GM23338 (cell line): ENCODE measurements around the gene PHGDH. TPM values are rescaled to one million over a fixed set of nuclear protein-coding genes. Genes with fewer than 3 reads are reported as not detected.

ENCODE experiments used
- ATAC-seq: fragments of 200-7000 bp; cut with Tn5 transposase; 3 replicates; pipeline ENCODE4 v1.9.1; 2020
- DNase-seq: peaks from one replicate; pipeline ENCODE4 v3.0.0-alpha.2; 2015; ENCODE audit warnings: low spot score
- H2AFZ ChIP-seq: fragments of 200-600 bp; sonication (generic); 2 replicates; pipeline ENCODE4 v1.8.0; 2016; ENCODE audit warnings: antibody characterized with exemption, mild to moderate bottlenecking, moderate library complexity
- H3F3A ChIP-seq: fragments of 200-600 bp; sonication (generic); replicated peaks from 2 replicates; pipeline ENCODE4 v1.8.0; 2017; ENCODE audit warnings: antibody characterized with exemption, mixed run types, low read depth
- H3K27ac ChIP-seq: fragments of 200-600 bp; sonication (generic); 2 replicates; pipeline ENCODE4 v1.6.1; 2016; ENCODE audit warnings: low read depth
- H3K27me3 ChIP-seq: fragments of 200-600 bp; sonication (generic); 2 replicates; pipeline ENCODE4 v1.8.0; 2016; ENCODE audit warnings: mild to moderate bottlenecking, mixed run types, moderate library complexity; ENCODE audit not compliant: insufficient read depth
- H3K36me3 ChIP-seq: fragments of 200-600 bp; sonication (generic); 2 replicates; pipeline ENCODE4 v1.8.0; 2016; ENCODE audit warnings: mild to moderate bottlenecking; ENCODE audit not compliant: insufficient read depth
- H3K4me1 ChIP-seq: fragments of 200-600 bp; sonication (generic); 2 replicates; pipeline ENCODE4 v1.8.0; 2016; ENCODE audit warnings: mild to moderate bottlenecking, moderate library complexity; ENCODE audit not compliant: insufficient read depth
- H3K4me2 ChIP-seq: fragments of 200-600 bp; sonication (generic); 2 replicates; pipeline ENCODE4 v1.7.1; 2017; ENCODE audit warnings: mixed run types
- H3K4me3 ChIP-seq: fragments of 200-600 bp; sonication (generic); 2 replicates; pipeline ENCODE4 v1.6.1; 2016; ENCODE audit warnings: mixed run types
- H3K79me2 ChIP-seq: fragments of 200-600 bp; sonication (generic); replicated peaks from 2 replicates; pipeline ENCODE4 v1.8.0; 2017; ENCODE audit warnings: mild to moderate bottlenecking; ENCODE audit not compliant: insufficient read depth
- H3K9me2 ChIP-seq: fragments of 200-600 bp; sonication (generic); 2 replicates; pipeline ENCODE4 v1.8.0; 2017; ENCODE audit not compliant: insufficient read depth
- H4K20me1 ChIP-seq: fragments of 200-600 bp; sonication (generic); replicated peaks from 2 replicates; pipeline ENCODE4 v1.8.0; 2017; ENCODE audit warnings: mild to moderate bottlenecking; ENCODE audit not compliant: insufficient read depth
- H3K27ac Mint-ChIP-seq: 2 replicates; pipeline ENCODE4 v1.8.0; 2020; ENCODE audit warnings: inconsistent platforms, mild to moderate bottlenecking, moderate library complexity, mixed read lengths
- H3K27me3 Mint-ChIP-seq: 3 replicates; pipeline ENCODE4 v1.8.0; 2022; ENCODE audit warnings: low read depth, mild to moderate bottlenecking, moderate library complexity, mixed read lengths, inconsistent platforms; ENCODE audit not compliant: insufficient read depth, poor library complexity
- H3K36me3 Mint-ChIP-seq: 3 replicates; pipeline ENCODE4 v1.8.0; 2021; ENCODE audit warnings: low read depth, mild to moderate bottlenecking, inconsistent platforms, moderate library complexity, mixed read lengths
- H3K4me1 Mint-ChIP-seq: 3 replicates; pipeline ENCODE4 v1.8.0; 2020; ENCODE audit warnings: mild to moderate bottlenecking, inconsistent platforms, mixed read lengths
- H3K4me3 Mint-ChIP-seq: 3 replicates; pipeline ENCODE4 v1.8.0; 2021; ENCODE audit warnings: moderate library complexity, mild to moderate bottlenecking, inconsistent platforms, mixed read lengths
- H3K9me3 Mint-ChIP-seq: 3 replicates; pipeline ENCODE4 v1.8.0; 2020; ENCODE audit warnings: moderate library complexity, mild to moderate bottlenecking, inconsistent platforms, mixed read lengths
- EZH2 ChIP-seq: fragments of 200-600 bp; sonication (generic); IDR thresholded peaks from one replicate; pipeline ENCODE4 v1.8.0; 2017; ENCODE audit warnings: antibody characterized with exemption, mild to moderate bottlenecking, low read depth; ENCODE audit not compliant: unreplicated experiment
- EZH2phosphoT487 ChIP-seq: fragments of 200-600 bp; sonication (generic); IDR thresholded peaks from one replicate; pipeline ENCODE4 v1.8.1; 2018; ENCODE audit warnings: antibody characterized with exemption; ENCODE audit not compliant: unreplicated experiment
- REST ChIP-seq: IDR thresholded peaks from one replicate; pipeline ENCODE4 v1.6.1; 2018; ENCODE audit warnings: antibody characterized with exemption; ENCODE audit not compliant: unreplicated experiment
- STAT1 ChIP-seq: IDR thresholded peaks from one replicate; pipeline ENCODE4 v1.6.1; 2016; ENCODE audit warnings: antibody characterized with exemption; ENCODE audit not compliant: unreplicated experiment
- polyA plus RNA-seq: library from polyadenylated mRNA; unstranded; fragments of >200 nt; fragmentation: Nextera tagmentation; extraction: Ambion mirVana; gene quantifications from 2 replicates; pipeline ENCODE4 v1.2.1, GENCODE V29; 2016
- total RNA-seq: library from RNA; depleted of rRNA; stranded (reverse); fragments of >200 nt; shearing (Covaris generic); gene quantifications from 2 replicates; pipeline ENCODE4 v1.2.3, GENCODE V29; 2014
- TF ChIP-seq, protein P1 (sequence below): fragments of 250-450 bp; sonication (Bioruptor Pico); IDR thresholded peaks from 2 replicates; pipeline ENCODE4 v1.5.0; 2020; ENCODE audit warnings: mild to moderate bottlenecking, moderate library complexity
- TF ChIP-seq, protein P2 (sequence below), 2 experiments: fragments of 200-600 bp in 1 of 2; sonication (generic) in 1 of 2; conservative IDR thresholded peaks; 2 replicates each; pipeline versions ENCODE4 v1.5.1 to v1.6.1; 2016 to 2017; ENCODE audit warnings: antibody characterized with exemption in 2 of 2, low read depth in 2 of 2, mild to moderate bottlenecking in 2 of 2, moderate library complexity in 1 of 2

PHGDH gene
- total and polyA plus RNA-seq, 2 experiments from 2014 or later = 612 to 885 TPM

DNA sequence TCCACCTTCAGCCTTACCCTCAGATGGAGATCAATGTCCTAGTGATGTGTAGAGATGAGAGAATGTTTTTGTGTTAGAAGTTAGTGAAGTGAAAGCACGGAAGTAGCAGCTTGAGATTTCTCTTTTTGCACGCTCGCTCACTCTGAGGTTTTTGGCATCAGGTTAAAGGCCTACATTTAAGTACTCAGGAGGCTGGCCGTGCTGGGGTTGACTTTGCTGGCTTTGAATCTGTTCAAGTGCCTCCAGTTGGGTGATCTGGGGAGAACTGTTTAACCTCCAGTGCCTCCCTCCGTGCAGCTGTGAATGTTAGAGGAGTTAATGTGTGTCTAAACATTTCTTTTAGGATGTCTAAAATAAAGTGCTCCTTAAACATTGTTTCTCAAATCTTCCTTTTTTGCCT is 13.9 kb downstream of the PHGDH start:
- TF ChIP-seq STAT1 = no peak
- TF ChIP-seq, protein P1, sequence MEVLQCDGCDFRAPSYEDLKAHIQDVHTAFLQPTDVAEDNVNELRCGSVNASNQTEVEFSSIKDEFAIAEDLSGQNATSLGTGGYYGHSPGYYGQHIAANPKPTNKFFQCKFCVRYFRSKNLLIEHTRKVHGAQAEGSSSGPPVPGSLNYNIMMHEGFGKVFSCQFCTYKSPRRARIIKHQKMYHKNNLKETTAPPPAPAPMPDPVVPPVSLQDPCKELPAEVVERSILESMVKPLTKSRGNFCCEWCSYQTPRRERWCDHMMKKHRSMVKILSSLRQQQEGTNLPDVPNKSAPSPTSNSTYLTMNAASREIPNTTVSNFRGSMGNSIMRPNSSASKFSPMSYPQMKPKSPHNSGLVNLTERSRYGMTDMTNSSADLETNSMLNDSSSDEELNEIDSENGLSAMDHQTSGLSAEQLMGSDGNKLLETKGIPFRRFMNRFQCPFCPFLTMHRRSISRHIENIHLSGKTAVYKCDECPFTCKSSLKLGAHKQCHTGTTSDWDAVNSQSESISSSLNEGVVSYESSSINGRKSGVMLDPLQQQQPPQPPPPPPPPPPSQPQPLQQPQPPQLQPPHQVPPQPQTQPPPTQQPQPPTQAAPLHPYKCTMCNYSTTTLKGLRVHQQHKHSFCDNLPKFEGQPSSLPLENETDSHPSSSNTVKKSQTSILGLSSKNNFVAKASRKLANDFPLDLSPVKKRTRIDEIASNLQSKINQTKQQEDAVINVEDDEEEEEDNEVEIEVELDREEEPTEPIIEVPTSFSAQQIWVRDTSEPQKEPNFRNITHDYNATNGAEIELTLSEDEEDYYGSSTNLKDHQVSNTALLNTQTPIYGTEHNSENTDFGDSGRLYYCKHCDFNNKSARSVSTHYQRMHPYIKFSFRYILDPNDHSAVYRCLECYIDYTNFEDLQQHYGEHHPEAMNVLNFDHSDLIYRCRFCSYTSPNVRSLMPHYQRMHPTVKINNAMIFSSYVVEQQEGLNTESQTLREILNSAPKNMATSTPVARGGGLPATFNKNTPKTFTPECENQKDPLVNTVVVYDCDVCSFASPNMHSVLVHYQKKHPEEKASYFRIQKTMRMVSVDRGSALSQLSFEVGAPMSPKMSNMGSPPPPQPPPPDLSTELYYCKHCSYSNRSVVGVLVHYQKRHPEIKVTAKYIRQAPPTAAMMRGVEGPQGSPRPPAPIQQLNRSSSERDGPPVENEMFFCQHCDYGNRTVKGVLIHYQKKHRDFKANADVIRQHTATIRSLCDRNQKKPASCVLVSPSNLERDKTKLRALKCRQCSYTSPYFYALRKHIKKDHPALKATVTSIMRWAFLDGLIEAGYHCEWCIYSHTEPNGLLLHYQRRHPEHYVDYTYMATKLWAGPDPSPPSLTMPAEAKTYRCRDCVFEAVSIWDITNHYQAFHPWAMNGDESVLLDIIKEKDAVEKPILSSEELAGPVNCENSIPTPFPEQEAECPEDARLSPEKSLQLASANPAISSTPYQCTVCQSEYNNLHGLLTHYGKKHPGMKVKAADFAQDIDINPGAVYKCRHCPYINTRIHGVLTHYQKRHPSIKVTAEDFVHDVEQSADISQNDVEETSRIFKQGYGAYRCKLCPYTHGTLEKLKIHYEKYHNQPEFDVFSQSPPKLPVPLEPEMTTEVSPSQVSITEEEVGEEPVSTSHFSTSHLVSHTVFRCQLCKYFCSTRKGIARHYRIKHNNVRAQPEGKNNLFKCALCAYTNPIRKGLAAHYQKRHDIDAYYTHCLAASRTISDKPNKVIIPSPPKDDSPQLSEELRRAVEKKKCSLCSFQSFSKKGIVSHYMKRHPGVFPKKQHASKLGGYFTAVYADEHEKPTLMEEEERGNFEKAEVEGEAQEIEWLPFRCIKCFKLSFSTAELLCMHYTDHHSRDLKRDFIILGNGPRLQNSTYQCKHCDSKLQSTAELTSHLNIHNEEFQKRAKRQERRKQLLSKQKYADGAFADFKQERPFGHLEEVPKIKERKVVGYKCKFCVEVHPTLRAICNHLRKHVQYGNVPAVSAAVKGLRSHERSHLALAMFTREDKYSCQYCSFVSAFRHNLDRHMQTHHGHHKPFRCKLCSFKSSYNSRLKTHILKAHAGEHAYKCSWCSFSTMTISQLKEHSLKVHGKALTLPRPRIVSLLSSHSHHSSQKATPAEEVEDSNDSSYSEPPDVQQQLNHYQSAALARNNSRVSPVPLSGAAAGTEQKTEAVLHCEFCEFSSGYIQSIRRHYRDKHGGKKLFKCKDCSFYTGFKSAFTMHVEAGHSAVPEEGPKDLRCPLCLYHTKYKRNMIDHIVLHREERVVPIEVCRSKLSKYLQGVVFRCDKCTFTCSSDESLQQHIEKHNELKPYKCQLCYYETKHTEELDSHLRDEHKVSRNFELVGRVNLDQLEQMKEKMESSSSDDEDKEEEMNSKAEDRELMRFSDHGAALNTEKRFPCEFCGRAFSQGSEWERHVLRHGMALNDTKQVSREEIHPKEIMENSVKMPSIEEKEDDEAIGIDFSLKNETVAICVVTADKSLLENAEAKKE (CRISPR knock-in tag) = no peak
- TF ChIP-seq EZH2phosphoT487 = no peak
- TF ChIP-seq REST = no peak
- TF ChIP-seq EZH2 = no peak
- TF ChIP-seq, protein P2, sequence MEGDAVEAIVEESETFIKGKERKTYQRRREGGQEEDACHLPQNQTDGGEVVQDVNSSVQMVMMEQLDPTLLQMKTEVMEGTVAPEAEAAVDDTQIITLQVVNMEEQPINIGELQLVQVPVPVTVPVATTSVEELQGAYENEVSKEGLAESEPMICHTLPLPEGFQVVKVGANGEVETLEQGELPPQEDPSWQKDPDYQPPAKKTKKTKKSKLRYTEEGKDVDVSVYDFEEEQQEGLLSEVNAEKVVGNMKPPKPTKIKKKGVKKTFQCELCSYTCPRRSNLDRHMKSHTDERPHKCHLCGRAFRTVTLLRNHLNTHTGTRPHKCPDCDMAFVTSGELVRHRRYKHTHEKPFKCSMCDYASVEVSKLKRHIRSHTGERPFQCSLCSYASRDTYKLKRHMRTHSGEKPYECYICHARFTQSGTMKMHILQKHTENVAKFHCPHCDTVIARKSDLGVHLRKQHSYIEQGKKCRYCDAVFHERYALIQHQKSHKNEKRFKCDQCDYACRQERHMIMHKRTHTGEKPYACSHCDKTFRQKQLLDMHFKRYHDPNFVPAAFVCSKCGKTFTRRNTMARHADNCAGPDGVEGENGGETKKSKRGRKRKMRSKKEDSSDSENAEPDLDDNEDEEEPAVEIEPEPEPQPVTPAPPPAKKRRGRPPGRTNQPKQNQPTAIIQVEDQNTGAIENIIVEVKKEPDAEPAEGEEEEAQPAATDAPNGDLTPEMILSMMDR (conservative IDR thresholded peaks at IDR 0.05; ENCODE audit: low read depth in 2 of 2) = no peak
- Histone ChIP-seq H3K27me3 (no peaks in the 10 kb centered on the region), H3K4me1 (peaks cover 8% of the 10 kb centered on the region; the same call in 1 of the 2 replicates), H3F3A (peaks cover 27% of the 10 kb centered on the region; the same call in 1 of the 2 replicates), H4K20me1 (peaks cover 78% of the 10 kb centered on the region), H3K79me2 (peaks cover 99% of the 10 kb centered on the region), H3K4me3 (no peak overlapping the region), H2AFZ (no peak overlapping the region), H3K9me2 (no peaks in the 10 kb centered on the region), H3K4me2 (no peak overlapping the region), H3K27ac (no peak overlapping the region), H3K36me3 (peaks cover 96% of the 10 kb centered on the region)
- Mint-ChIP-seq H3K27ac (peak overlapping the region; percentile 25; the same call in 1 of the 2 replicates), H3K4me3 (no peak overlapping the region), H3K4me1 (peaks cover 42% of the 10 kb centered on the region), H3K27me3 (peaks cover 7% of the 10 kb centered on the region), H3K36me3 (peaks cover 100% of the 10 kb centered on the region), H3K9me3 (no peaks in the 10 kb centered on the region)
- ATAC-seq (no peak), DNase-seq (no peak)
